ENCODE results near the gene XYLB.

The XYLB gene

DNA sequence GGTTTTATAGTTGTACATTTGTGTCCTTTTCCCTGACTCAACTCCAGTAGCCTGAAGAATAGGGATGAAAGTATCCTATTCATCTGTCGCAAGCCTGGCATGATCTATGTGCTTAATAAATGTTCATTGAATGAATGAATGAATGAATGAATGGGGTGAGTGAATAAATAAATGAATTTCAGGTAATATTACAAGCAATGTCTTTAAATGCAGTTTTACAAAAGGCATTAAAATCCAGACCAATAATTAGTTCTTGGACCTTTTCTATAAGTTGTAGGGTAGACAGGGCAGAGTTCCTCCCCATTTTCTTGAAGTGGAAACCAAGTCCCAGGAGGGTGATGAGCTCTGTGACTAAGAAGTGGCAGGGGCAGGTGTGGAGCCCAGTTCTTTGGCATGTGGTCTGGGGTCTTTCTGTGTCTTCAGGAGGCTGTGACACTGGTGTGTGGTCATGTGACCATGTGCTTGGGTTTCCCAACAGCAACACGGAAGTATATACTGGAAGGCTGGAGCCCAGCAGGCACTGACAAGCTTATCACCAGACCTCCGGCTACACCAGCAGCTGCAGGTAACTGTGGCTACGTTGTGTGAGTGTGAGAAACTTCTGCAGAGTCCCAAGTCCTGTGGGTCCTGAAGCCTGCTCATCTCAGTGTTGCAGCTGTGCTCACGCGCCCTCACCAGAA, 18.3 kb downstream of the XYLB start:
- Histone ChIP-seq H3K27ac (ENCODE audit: low read length) (no peak overlapping the region), H3K36me3 (ENCODE audit: control insufficient read depth, insufficient read depth, low read length) (0 out of 2 replicates have a peak, but pooled peaks cover 3% of the 10 kb centered on the region)
- no CpG with 5 or more reads among the region's 6 CpGs for WGBS (ENCODE audit: insufficient coverage, insufficient read length)

DNA sequence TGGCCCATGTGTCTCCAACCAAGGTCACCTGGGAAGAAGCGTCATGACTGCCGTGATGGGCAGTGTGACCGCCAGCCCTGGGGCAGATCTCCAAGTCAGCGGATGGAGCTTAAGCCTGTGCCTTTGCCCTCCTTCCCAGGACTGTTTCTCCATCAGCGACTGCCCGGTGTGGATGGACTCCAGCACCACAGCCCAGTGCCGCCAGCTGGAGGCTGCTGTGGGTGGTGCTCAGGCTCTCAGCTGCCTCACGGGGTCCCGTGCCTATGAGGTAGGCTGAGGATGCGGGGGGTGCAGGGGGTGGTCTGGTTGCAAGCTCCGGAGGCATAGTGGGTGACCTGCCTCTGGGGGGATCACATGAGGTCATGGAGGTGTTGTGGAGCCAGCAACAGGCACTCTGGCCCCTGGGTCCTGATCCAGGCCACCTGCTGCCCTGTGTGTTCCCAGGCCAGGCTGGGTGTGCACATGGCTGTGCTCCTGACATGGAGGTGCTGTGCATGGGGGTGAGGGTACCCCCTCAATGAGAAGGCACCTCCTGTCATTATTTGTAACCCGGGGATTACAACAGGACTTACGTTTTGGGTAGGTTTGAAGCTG, 19.0 kb downstream of the XYLB start:
- DNase-seq (ENCODE audit: low read depth, low spot score): no peak
- 0 out of 2 replicates have a peak, but pooled peaks cover 3% of the 10 kb centered on the region for H3K36me3 ChIP-seq (ENCODE audit: control insufficient read depth, insufficient read depth, low read length)
- H3K27me3 ChIP-seq (ENCODE audit: control insufficient read depth, insufficient read depth, low read length): no peaks in the 10 kb centered on the region
- no peaks in the 10 kb centered on the region; the same call in 1 of the 2 replicates for H3K4me1 ChIP-seq (ENCODE audit: control insufficient read depth, insufficient read depth, low read length)
- H3K9me3 ChIP-seq (ENCODE audit: control insufficient read depth, insufficient read depth, low read length): no peaks in the 10 kb centered on the region
- no peak overlapping the region for H3K27ac ChIP-seq (ENCODE audit: low read length)
- no CpG with 5 or more reads among the region's 13 CpGs for WGBS (ENCODE audit: insufficient coverage, insufficient read length)
- no peak overlapping the region for H3K4me3 ChIP-seq (ENCODE audit: low read length)

More for the DNA sequence above, 18.3 kb downstream of the XYLB start:
- no peaks in the 10 kb centered on the region; the same call in 1 of the 2 replicates for H3K4me1 ChIP-seq (ENCODE audit: control insufficient read depth, insufficient read depth, low read length)
- DNase-seq (ENCODE audit: low read depth, low spot score): no peak
- H3K9me3 ChIP-seq (ENCODE audit: control insufficient read depth, insufficient read depth, low read length): no peaks in the 10 kb centered on the region
- no peak overlapping the region for H3K4me3 ChIP-seq (ENCODE audit: low read length)
- H3K27me3 ChIP-seq (ENCODE audit: control insufficient read depth, insufficient read depth, low read length): no peaks in the 10 kb centered on the region

DNA sequence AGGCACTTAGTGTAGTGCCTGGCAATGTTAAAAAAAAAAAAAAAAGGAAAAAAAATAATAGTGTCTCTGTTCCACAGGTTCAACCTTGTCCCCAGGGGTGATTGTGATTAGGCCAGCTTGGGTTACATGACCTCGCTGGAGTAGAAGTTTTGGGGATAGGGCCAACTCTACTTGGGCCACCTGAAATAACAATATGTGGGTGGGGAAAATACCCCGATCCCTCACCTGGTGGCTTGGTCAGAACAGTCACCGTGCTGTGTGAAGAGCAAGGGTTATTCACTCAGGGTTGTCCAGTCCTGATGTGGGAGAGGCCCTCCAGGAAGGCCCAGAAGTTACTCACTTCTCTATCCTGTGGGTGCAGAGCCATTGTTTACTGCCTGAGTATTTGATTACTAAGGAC, 19.5 kb downstream of the XYLB start:
- no peaks in the 10 kb centered on the region for H3K27me3 ChIP-seq (ENCODE audit: control insufficient read depth, insufficient read depth, low read length)
- no CpG with 5 or more reads among the region's 3 CpGs for WGBS (ENCODE audit: insufficient coverage, insufficient read length)
- H3K9me3 ChIP-seq (ENCODE audit: control insufficient read depth, insufficient read depth, low read length): no peaks in the 10 kb centered on the region
- DNase-seq (ENCODE audit: low read depth, low spot score): no peak
- H3K4me3 ChIP-seq (ENCODE audit: low read length): no peak overlapping the region
- no peak overlapping the region for H3K27ac ChIP-seq (ENCODE audit: low read length)
- H3K4me1 ChIP-seq (ENCODE audit: control insufficient read depth, insufficient read depth, low read length): no peaks in the 10 kb centered on the region; the same call in 1 of the 2 replicates
- H3K36me3 ChIP-seq (ENCODE audit: control insufficient read depth, insufficient read depth, low read length): 0 out of 2 replicates have a peak, but pooled peaks cover 3% of the 10 kb centered on the region

DNA sequence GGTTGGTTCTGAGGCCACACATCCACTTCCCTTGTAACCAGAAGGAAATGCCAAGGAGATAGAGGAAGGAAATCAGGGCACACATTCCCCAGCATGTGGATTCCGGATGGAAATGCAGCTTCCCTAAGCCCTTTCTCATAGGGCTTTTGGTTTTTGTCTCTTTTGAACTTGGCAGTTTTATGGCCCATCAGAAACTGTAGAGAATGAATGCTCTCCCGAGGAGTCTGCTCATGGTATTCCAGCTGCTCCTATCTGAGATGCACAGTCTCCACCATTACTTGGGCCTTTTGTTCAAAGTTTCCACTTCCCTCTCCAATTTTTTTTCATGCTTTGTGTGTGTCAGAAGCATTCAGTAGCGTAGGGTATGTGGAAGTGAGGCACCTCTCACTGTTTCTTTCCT, 21.2 kb downstream of the XYLB start:
- H3K9me3 ChIP-seq (ENCODE audit: control insufficient read depth, insufficient read depth, low read length): no peaks in the 10 kb centered on the region
- no peak for DNase-seq (ENCODE audit: low read depth, low spot score)
- no peak overlapping the region for H3K27ac ChIP-seq (ENCODE audit: low read length)
- H3K36me3 ChIP-seq (ENCODE audit: control insufficient read depth, insufficient read depth, low read length): peaks cover 6% of the 10 kb centered on the region; the same call in 1 of the 2 replicates
- no peak overlapping the region for H3K4me3 ChIP-seq (ENCODE audit: low read length)
- no peaks in the 10 kb centered on the region for H3K27me3 ChIP-seq (ENCODE audit: control insufficient read depth, insufficient read depth, low read length)
- no peaks in the 10 kb centered on the region; the same call in 1 of the 2 replicates for H3K4me1 ChIP-seq (ENCODE audit: control insufficient read depth, insufficient read depth, low read length)
- no CpG with 5 or more reads among the region's 3 CpGs for WGBS (ENCODE audit: insufficient coverage, insufficient read length)

DNA sequence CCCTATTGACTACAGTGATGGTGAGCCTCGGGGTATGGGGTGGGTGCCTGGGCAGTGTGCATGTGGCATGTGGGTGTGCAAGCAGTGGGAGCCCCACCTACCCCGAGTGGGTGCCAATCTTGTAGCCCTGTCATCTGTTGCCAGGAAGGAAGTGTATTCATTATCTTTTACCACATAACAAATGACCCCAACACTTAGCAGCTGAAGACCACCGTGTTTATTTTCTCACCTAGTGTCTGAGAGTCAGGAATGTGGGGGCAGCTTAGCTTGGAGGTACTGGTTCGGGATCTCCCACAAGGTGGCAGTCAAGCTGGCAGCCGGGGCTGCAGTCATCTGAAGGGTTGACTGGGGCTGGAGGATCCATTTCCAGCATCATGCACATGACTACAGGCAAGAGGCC, 21.7 kb downstream of the XYLB start:
- no peaks in the 10 kb centered on the region; the same call in 1 of the 2 replicates for H3K4me1 ChIP-seq (ENCODE audit: control insufficient read depth, insufficient read depth, low read length)
- no peak for DNase-seq (ENCODE audit: low read depth, low spot score)
- WGBS (ENCODE audit: insufficient coverage, insufficient read length): no CpG with 5 or more reads among the region's 5 CpGs
- no peak overlapping the region for H3K4me3 ChIP-seq (ENCODE audit: low read length)
- no peak overlapping the region for H3K27ac ChIP-seq (ENCODE audit: low read length)
- no peaks in the 10 kb centered on the region for H3K9me3 ChIP-seq (ENCODE audit: control insufficient read depth, insufficient read depth, low read length)
- H3K27me3 ChIP-seq (ENCODE audit: control insufficient read depth, insufficient read depth, low read length): no peaks in the 10 kb centered on the region
- H3K36me3 ChIP-seq (ENCODE audit: control insufficient read depth, insufficient read depth, low read length): peaks cover 6% of the 10 kb centered on the region; the same call in 1 of the 2 replicates

DNA sequence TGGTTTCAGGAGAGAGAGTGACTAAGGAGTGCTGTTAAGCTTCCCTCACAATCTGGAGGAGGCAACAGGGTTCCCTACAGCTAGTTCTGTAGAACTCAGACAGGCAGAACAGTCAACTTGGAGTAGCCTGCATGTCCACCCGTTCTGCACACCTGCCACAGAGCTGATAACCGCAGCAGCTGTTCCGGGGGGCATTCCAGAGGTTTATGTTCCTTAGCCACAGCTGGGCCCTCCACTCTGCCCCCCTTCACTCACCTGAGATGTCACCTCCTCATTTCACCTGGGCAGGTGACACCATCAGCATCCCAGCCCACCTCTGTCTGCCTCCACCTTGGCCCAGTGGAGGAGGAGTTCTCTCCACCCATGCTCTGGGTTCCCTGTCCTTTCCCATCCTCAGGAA, 22.6 kb downstream of the XYLB start:
- no peak overlapping the region for H3K27ac ChIP-seq (ENCODE audit: low read length)
- no peaks in the 10 kb centered on the region for H3K9me3 ChIP-seq (ENCODE audit: control insufficient read depth, insufficient read depth, low read length)
- DNase-seq (ENCODE audit: low read depth, low spot score): no peak
- H3K4me1 ChIP-seq (ENCODE audit: control insufficient read depth, insufficient read depth, low read length): no peaks in the 10 kb centered on the region; the same call in 1 of the 2 replicates
- peaks cover 6% of the 10 kb centered on the region; the same call in 1 of the 2 replicates for H3K36me3 ChIP-seq (ENCODE audit: control insufficient read depth, insufficient read depth, low read length)
- no peaks in the 10 kb centered on the region for H3K27me3 ChIP-seq (ENCODE audit: control insufficient read depth, insufficient read depth, low read length)
- no CpG with 5 or more reads among the region's 3 CpGs for WGBS (ENCODE audit: insufficient coverage, insufficient read length)
- H3K4me3 ChIP-seq (ENCODE audit: low read length): no peak overlapping the region

DNA sequence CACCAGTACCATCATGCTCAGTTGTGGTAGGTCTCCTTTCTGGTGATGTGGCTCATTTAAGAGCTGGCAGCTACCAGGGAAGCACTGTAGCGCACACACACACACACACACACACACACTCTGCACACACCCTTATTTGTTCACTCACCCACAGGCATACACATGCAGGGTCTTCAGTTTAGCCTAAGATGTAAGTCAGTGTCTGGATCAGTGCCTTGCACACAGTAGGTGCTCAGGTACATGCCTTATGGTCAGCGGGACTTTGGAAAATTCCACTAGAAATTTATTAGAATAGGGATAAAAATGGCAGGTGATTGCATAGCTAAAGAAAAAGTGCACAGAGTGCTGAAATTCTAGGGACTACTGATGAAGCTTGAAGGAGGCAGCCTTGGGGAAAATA, 23.6 kb downstream of the XYLB start:
- H3K4me3 ChIP-seq (ENCODE audit: low read length): no peak overlapping the region
- no peaks in the 10 kb centered on the region for H3K27me3 ChIP-seq (ENCODE audit: control insufficient read depth, insufficient read depth, low read length)
- H3K4me1 ChIP-seq (ENCODE audit: control insufficient read depth, insufficient read depth, low read length): no peaks in the 10 kb centered on the region; the same call in 1 of the 2 replicates
- H3K9me3 ChIP-seq (ENCODE audit: control insufficient read depth, insufficient read depth, low read length): no peaks in the 10 kb centered on the region
- DNase-seq (ENCODE audit: low read depth, low spot score): no peak
- no CpG with 5 or more reads among the region's 2 CpGs for WGBS (ENCODE audit: insufficient coverage, insufficient read length)
- H3K36me3 ChIP-seq (ENCODE audit: control insufficient read depth, insufficient read depth, low read length): peaks cover 6% of the 10 kb centered on the region; the same call in 1 of the 2 replicates
- no peak overlapping the region for H3K27ac ChIP-seq (ENCODE audit: low read length)

DNA sequence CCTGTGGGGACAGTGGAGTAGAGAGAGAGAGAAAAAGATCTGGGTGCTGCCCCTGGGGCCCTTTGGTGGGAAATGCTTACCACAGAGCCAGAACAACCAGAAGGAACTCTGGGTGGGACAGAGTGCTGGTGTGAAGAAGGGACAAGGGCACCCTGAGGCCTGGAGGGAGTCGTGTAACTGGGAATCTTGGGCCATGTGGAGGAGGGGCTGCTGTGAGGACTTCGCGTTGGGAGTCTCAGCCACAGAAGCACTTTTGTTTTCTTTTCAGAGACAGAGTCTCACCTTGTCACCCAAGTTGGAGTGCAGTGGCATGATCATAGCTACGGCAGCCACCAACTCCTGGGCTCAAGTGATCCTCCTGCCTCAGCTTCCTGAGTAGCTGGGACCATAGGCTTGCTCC, 24.3 kb downstream of the XYLB start:
- no CpG with 5 or more reads among the region's 4 CpGs for WGBS (ENCODE audit: insufficient coverage, insufficient read length)

DNA sequence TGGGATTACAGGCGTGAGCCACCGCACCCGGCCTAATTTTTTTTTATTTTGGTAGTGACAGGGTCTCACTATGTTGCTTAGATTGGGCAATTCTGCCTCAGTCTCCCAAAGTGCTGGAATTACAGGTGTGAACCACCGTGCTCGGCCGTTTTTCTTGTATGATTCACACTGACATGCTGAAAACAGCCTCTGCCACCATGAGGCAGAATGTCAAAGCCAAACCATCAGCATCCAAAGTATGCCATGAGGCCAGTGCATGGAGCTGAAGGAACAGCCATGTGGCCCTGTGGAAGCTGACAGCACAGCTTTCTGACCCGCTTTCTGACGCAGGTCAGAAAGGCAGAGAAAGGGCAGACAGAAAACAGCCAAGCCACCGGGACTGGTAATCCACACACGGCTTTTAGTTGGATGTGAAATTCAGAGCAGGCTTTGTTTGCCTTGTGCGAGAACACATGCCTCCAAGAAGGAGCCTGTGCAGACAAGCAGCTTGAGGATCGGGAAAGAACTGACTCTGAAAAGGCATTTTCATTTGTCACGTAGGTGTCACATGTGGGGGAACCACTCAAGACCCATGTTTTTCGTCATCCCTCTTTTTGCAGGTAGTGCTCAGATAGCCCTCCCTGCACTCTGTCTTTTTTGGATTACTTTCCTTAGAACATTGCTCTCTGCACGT, 25.1 kb downstream of the XYLB start:
- Histone ChIP-seq H3K9me3 (ENCODE audit: control insufficient read depth, insufficient read depth, low read length) (no peaks in the 10 kb centered on the region), H3K4me3 (ENCODE audit: low read length) (no peak overlapping the region), H3K27ac (ENCODE audit: low read length) (no peak overlapping the region), H3K27me3 (ENCODE audit: control insufficient read depth, insufficient read depth, low read length) (no peaks in the 10 kb centered on the region), H3K36me3 (ENCODE audit: control insufficient read depth, insufficient read depth, low read length) (peaks cover 3% of the 10 kb centered on the region; the same call in 1 of the 2 replicates), H3K4me1 (ENCODE audit: control insufficient read depth, insufficient read depth, low read length) (no peaks in the 10 kb centered on the region)
- no CpG with 5 or more reads among the region's 15 CpGs for WGBS (ENCODE audit: insufficient coverage, insufficient read length)
- DNase-seq (ENCODE audit: low read depth, low spot score): no peak

More for the DNA sequence above, 24.3 kb downstream of the XYLB start:
- DNase-seq (ENCODE audit: low read depth, low spot score): no peak
- no peak overlapping the region for H3K4me3 ChIP-seq (ENCODE audit: low read length)
- H3K36me3 ChIP-seq (ENCODE audit: control insufficient read depth, insufficient read depth, low read length): peaks cover 3% of the 10 kb centered on the region; the same call in 1 of the 2 replicates
- no peak overlapping the region for H3K27ac ChIP-seq (ENCODE audit: low read length)
- no peaks in the 10 kb centered on the region for H3K27me3 ChIP-seq (ENCODE audit: control insufficient read depth, insufficient read depth, low read length)
- H3K9me3 ChIP-seq (ENCODE audit: control insufficient read depth, insufficient read depth, low read length): no peaks in the 10 kb centered on the region
- H3K4me1 ChIP-seq (ENCODE audit: control insufficient read depth, insufficient read depth, low read length): no peaks in the 10 kb centered on the region

DNA sequence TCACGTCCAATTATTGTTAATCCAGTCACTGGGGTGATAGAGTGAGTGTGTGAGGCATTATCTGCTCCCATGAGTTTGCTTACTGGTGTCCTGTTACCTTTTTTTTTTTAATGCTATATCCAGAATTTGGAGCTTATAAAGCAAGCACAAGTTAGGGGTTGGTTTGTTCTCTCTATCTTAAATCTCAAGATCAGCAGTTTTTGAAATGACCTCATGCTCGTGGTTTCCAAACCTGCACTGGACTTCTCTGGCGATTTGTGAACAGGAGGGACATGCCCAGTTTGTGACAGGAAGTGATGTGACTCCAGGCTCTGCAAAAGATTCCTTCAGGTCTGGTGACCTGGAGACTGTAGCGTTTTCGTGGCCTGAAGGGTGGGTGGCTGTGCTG, 25.6 kb downstream of the XYLB start:
- Histone ChIP-seq H3K4me3 (ENCODE audit: low read length) (no peak overlapping the region), H3K36me3 (ENCODE audit: control insufficient read depth, insufficient read depth, low read length) (peaks cover 3% of the 10 kb centered on the region; the same call in 1 of the 2 replicates)
- WGBS (ENCODE audit: insufficient coverage, insufficient read length): no CpG with 5 or more reads among the region's 5 CpGs

More for the DNA sequence above, 25.6 kb downstream of the XYLB start:
- Histone ChIP-seq H3K27ac (ENCODE audit: low read length) (no peak overlapping the region), H3K9me3 (ENCODE audit: control insufficient read depth, insufficient read depth, low read length) (no peaks in the 10 kb centered on the region), H3K27me3 (ENCODE audit: control insufficient read depth, insufficient read depth, low read length) (no peaks in the 10 kb centered on the region), H3K4me1 (ENCODE audit: control insufficient read depth, insufficient read depth, low read length) (no peaks in the 10 kb centered on the region)
- no peak for DNase-seq (ENCODE audit: low read depth, low spot score)

All from iPS DF 6.9 (cell line).